ENCODE results near the gene ENPP6. TPM values are rescaled to one million over a fixed set of nuclear protein-coding genes. Genes with fewer than 3 reads are reported as not detected.

The ENPP6 gene
- total RNA-seq, 1 experiment from 2014 or later: not detected

GRCh38 chr4:184259866-184260265 is 42.2 kb upstream of the ENPP6 start:
- Mint-ChIP-seq H3K27ac (ENCODE audit: low read depth, unreplicated experiment) (no peak overlapping the region), H3K4me1 (ENCODE audit: insufficient read depth, unreplicated experiment) (no peaks in the 10 kb centered on the region), H3K36me3 (ENCODE audit: insufficient read depth, unreplicated experiment) (peaks cover 7% of the 10 kb centered on the region), H3K4me3 (ENCODE audit: unreplicated experiment) (no peak overlapping the region), H3K27me3 (ENCODE audit: insufficient read depth, unreplicated experiment) (no peaks in the 10 kb centered on the region), H3K9me3 (ENCODE audit: unreplicated experiment) (no peaks in the 10 kb centered on the region)
- ChIA-PET POLR2A (no interaction called here), CTCF (interaction anchor here (0.6 to 7.7 kb wide), 2 partner anchors 8 to 90 kb away, joined by 3 to 53 read pairs; no protein-coding TSS in a partner anchor)
- DNase-seq (ENCODE audit: unreplicated experiment): no peak
- no peak for TF ChIP-seq CTCF (IDR thresholded peaks at IDR 0.05; ENCODE audit: unreplicated experiment)
- no TSS peak for BruUV-seq (replicated peaks)
- intact Hi-C loops (cut with micrococcal nuclease): loop anchor here (5.0 to 10.0 kb wide), 5 partner anchors 387 to 875 kb away; partner anchors contain the start of genes CASP3, CENPU and PRIMPOL

- intact Hi-C loops (cut with micrococcal nuclease): loop anchor here (10.0 kb wide), 1 partner anchor 784 kb away; no protein-coding TSS in a partner anchor
- Mint-ChIP-seq H3K27ac (ENCODE audit: low read depth, unreplicated experiment) (no peak overlapping the region), H3K9me3 (ENCODE audit: unreplicated experiment) (no peaks in the 10 kb centered on the region), H3K4me1 (ENCODE audit: insufficient read depth, unreplicated experiment) (no peaks in the 10 kb centered on the region), H3K36me3 (ENCODE audit: insufficient read depth, unreplicated experiment) (peaks cover 7% of the 10 kb centered on the region), H3K4me3 (ENCODE audit: unreplicated experiment) (no peak overlapping the region), H3K27me3 (ENCODE audit: insufficient read depth, unreplicated experiment) (no peaks in the 10 kb centered on the region)
- no peak for TF ChIP-seq CTCF (IDR thresholded peaks at IDR 0.05; ENCODE audit: unreplicated experiment)
- ChIA-PET POLR2A (no interaction called here), CTCF (interaction anchor here (7.7 kb wide), 1 partner anchor 7 kb away, joined by 53 read pairs; no protein-coding TSS in a partner anchor)
- BruUV-seq (replicated peaks): no TSS peak
- DNase-seq (ENCODE audit: unreplicated experiment): no peak
These were observed 41.4 kb upstream of the ENPP6 start for GRCh38 chr4:184259081-184259480.

GRCh38 chr4:184255871-184256642 is 38.4 kb upstream of the ENPP6 start:
- H3K4me3 Mint-ChIP-seq (ENCODE audit: unreplicated experiment): no peak overlapping the region
- H3K27me3 Mint-ChIP-seq (ENCODE audit: insufficient read depth, unreplicated experiment): no peaks in the 10 kb centered on the region
- ChIA-PET POLR2A (no interaction called here), CTCF (no interaction called here)
- DNase-seq (ENCODE audit: unreplicated experiment): no peak
- H3K9me3 Mint-ChIP-seq (ENCODE audit: unreplicated experiment): no peaks in the 10 kb centered on the region
- TF ChIP-seq CTCF (IDR thresholded peaks at IDR 0.05; ENCODE audit: unreplicated experiment): no peak
- no TSS peak for BruUV-seq (replicated peaks)
- H3K27ac Mint-ChIP-seq (ENCODE audit: low read depth, unreplicated experiment): no peak overlapping the region
- no peaks in the 10 kb centered on the region for H3K36me3 Mint-ChIP-seq (ENCODE audit: insufficient read depth, unreplicated experiment)
- H3K4me1 Mint-ChIP-seq (ENCODE audit: insufficient read depth, unreplicated experiment): no peaks in the 10 kb centered on the region
- intact Hi-C loops (cut with micrococcal nuclease): loop anchor here (10.0 kb wide), 1 partner anchor 781 kb away; no protein-coding TSS in a partner anchor

GRCh38 chr4:184255361-184255760 is 37.7 kb upstream of the ENPP6 start:
- DNase-seq (ENCODE audit: unreplicated experiment): no peak
- CTCF ChIA-PET: interaction anchor here (0.7 kb wide), 1 partner anchor 299 kb away, joined by 3 read pairs; no protein-coding TSS in a partner anchor
- H3K27ac Mint-ChIP-seq (ENCODE audit: low read depth, unreplicated experiment): no peak overlapping the region
- POLR2A ChIA-PET: no interaction called here
- BruUV-seq (replicated peaks): no TSS peak
- no peaks in the 10 kb centered on the region for H3K27me3 Mint-ChIP-seq (ENCODE audit: insufficient read depth, unreplicated experiment)
- H3K4me3 Mint-ChIP-seq (ENCODE audit: unreplicated experiment): no peak overlapping the region
- no peaks in the 10 kb centered on the region for H3K9me3 Mint-ChIP-seq (ENCODE audit: unreplicated experiment)
- intact Hi-C loops (cut with micrococcal nuclease): loop anchor here (10.0 kb wide), 1 partner anchor 781 kb away; no protein-coding TSS in a partner anchor
- no peaks in the 10 kb centered on the region for H3K36me3 Mint-ChIP-seq (ENCODE audit: insufficient read depth, unreplicated experiment)
- no peak for TF ChIP-seq CTCF (IDR thresholded peaks at IDR 0.05; ENCODE audit: unreplicated experiment)
- H3K4me1 Mint-ChIP-seq (ENCODE audit: insufficient read depth, unreplicated experiment): no peaks in the 10 kb centered on the region

All from MCF 10A (cell line).